K562 (cell line): ENCODE measurements around the gene BAZ2A. TPM values are rescaled to one million over a fixed set of nuclear protein-coding genes. Genes with fewer than 3 reads are reported as not detected.

Experiments
- BACH1 ChIP-seq: fragments of 200-800 bp; sonication (Bioruptor generic); IDR thresholded peaks from 2 replicates; pipeline ENCODE4 v1.6.1; 2016; ENCODE audit warnings: missing genetic modification characterization, missing compliant biosample characterization
- CREM ChIP-seq: IDR thresholded peaks from 2 replicates; pipeline ENCODE4 v1.6.1; 2014; ENCODE audit warnings: antibody characterized with exemption, low read depth
- FOXJ3 ChIP-seq: sonication (generic); formaldehyde crosslinking; IDR thresholded peaks from 2 replicates; pipeline ENCODE4 v1.4.0; 2020; ENCODE audit warnings: mild to moderate bottlenecking, missing genetic modification reagents
- HDAC2 ChIP-seq: fragments of 450-650 bp; IDR thresholded peaks from 2 replicates; pipeline ENCODE4 v1.6.1; 2016; ENCODE audit warnings: mild to moderate bottlenecking
- MTF1 ChIP-seq: fragments of 250-450 bp; sonication (Bioruptor Pico); IDR thresholded peaks from 2 replicates; pipeline ENCODE4 v1.9.0; 2021; ENCODE audit warnings: moderate library complexity, mild to moderate bottlenecking, inconsistent platforms, borderline replicate concordance
- NFXL1 ChIP-seq: fragments of 450-650 bp; formaldehyde crosslinking; IDR thresholded peaks from 2 replicates; pipeline ENCODE4 v1.4.0; 2021; ENCODE audit warnings: mild to moderate bottlenecking
- PHB2 ChIP-seq: fragments of 450-650 bp; IDR thresholded peaks from 2 replicates; pipeline ENCODE4 v1.6.1; 2017; ENCODE audit warnings: low read depth
- POLR2A ChIP-seq: fragments of 450-650 bp; conservative IDR thresholded peaks from 2 replicates; pipeline ENCODE4 v1.6.1; 2016
- POLR3G ChIP-seq: IDR thresholded peaks from 2 replicates; pipeline ENCODE4 v1.6.1; 2011; ENCODE audit not compliant: insufficient read length, insufficient replicate concordance; ENCODE audit errors: extremely low read depth
- RCOR1 ChIP-seq, 2 experiments: IDR thresholded peaks; 2 replicates each; pipeline ENCODE4 v1.6.1; 2012; ENCODE audit warnings: low read depth in 2 of 2, low read length in 2 of 2, borderline replicate concordance in 1 of 2, improper control_type of control experiment in 1 of 2
- ZFP30 ChIP-seq: fragments of 250-450 bp; sonication (Bioruptor Pico); IDR thresholded peaks from 2 replicates; pipeline ENCODE4 v1.8.0; 2022; ENCODE audit warnings: moderate library complexity, mild to moderate bottlenecking, inconsistent platforms, borderline replicate concordance
- ZNF316 ChIP-seq: fragments of 450-650 bp; IDR thresholded peaks from 2 replicates; pipeline ENCODE4 v1.6.1; 2016
- ZNF444 ChIP-seq: fragments of 250-450 bp; sonication (Bioruptor Pico); IDR thresholded peaks from 2 replicates; pipeline ENCODE4 v1.4.0; 2020; ENCODE audit warnings: mild to moderate bottlenecking, moderate library complexity
- ZNF445 ChIP-seq: fragments of 250-450 bp; sonication (Bioruptor Pico); IDR thresholded peaks from 2 replicates; pipeline ENCODE4 v1.4.0; 2020; ENCODE audit warnings: low read depth, mild to moderate bottlenecking, moderate library complexity
- polyA plus RNA-seq, 8 experiments: library from polyadenylated mRNA; depleted of rRNA in 4 of 8; stranded (reverse) in 5 of 8; unstranded in 3 of 8; fragments of >200 nt; fragmentation: Nextera tagmentation in 2 of 8; fragmentation: Illumina TruSeq in 1 of 8; extraction: Ambion mirVana in 2 of 8; extraction: Trizol in 1 of 8; gene quantifications; 2 replicates each; pipeline versions ENCODE4 v1.2.1 to v1.2.3, GENCODE V29; 2011 to 2014; ENCODE audit warnings: inconsistent platforms in 1 of 8, missing spikeins in 1 of 8
- total RNA-seq, 7 experiments: library from RNA; depleted of rRNA in 6 of 7; stranded (reverse); fragments of >200 nt in 6 of 7; fragmentation: Illumina TruSeq in 2 of 7; extraction: Trizol in 2 of 7; gene quantifications; 2 replicates each; pipeline versions ENCODE4 v1.2.1 to v1.2.3, GENCODE V29; 2011 to 2021; ENCODE audit warnings: low replicate concordance in 1 of 7
- TF ChIP-seq, protein P1 (sequence below): sonication (generic); formaldehyde crosslinking; IDR thresholded peaks from 2 replicates; pipeline ENCODE4 v1.8.1; 2023; ENCODE audit warnings: mild to moderate bottlenecking, missing genetic modification reagents
- TF ChIP-seq, protein P2 (sequence below): sonication (generic); formaldehyde crosslinking; IDR thresholded peaks from 2 replicates; pipeline ENCODE4 v1.8.0; 2022; ENCODE audit warnings: mild to moderate bottlenecking, missing genetic modification reagents
- TF ChIP-seq, protein P3 (sequence below), 2 experiments: IDR thresholded peaks; 2 replicates each; pipeline ENCODE4 v1.6.1; 2011; ENCODE audit warnings: borderline replicate concordance in 1 of 2, control low read depth in 1 of 2, low read depth in 1 of 2, low read length in 1 of 2, mild to moderate bottlenecking in 1 of 2, mixed read lengths in 1 of 2, moderate library complexity in 1 of 2; ENCODE audit not compliant: insufficient read depth in 1 of 2, insufficient read length in 1 of 2, poor library complexity in 1 of 2, severe bottlenecking in 1 of 2; ENCODE audit errors: extremely low read depth in 1 of 2
- TF ChIP-seq, protein P4 (sequence below): sonication (generic); formaldehyde crosslinking; IDR thresholded peaks from 2 replicates; pipeline ENCODE4 v1.8.0; 2022; ENCODE audit warnings: mild to moderate bottlenecking, low read depth, missing genetic modification reagents

The BAZ2A gene
- total and polyA plus RNA-seq, 9 of the 15 experiments (the other 6 are each of a cell fraction or from before 2014, with no cell fraction given) = 4.5 to 86.4 (median 26.2) TPM

- TF ChIP-seq, protein P1, sequence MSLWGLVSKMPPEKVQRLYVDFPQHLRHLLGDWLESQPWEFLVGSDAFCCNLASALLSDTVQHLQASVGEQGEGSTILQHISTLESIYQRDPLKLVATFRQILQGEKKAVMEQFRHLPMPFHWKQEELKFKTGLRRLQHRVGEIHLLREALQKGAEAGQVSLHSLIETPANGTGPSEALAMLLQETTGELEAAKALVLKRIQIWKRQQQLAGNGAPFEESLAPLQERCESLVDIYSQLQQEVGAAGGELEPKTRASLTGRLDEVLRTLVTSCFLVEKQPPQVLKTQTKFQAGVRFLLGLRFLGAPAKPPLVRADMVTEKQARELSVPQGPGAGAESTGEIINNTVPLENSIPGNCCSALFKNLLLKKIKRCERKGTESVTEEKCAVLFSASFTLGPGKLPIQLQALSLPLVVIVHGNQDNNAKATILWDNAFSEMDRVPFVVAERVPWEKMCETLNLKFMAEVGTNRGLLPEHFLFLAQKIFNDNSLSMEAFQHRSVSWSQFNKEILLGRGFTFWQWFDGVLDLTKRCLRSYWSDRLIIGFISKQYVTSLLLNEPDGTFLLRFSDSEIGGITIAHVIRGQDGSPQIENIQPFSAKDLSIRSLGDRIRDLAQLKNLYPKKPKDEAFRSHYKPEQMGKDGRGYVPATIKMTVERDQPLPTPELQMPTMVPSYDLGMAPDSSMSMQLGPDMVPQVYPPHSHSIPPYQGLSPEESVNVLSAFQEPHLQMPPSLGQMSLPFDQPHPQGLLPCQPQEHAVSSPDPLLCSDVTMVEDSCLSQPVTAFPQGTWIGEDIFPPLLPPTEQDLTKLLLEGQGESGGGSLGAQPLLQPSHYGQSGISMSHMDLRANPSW (CRISPR knock-in tag) = 0 out of 2 replicates have a peak, but pooled peaks have one; percentile 69
- no peak for TF ChIP-seq NFXL1 (CRISPR knock-in tag)
- 0 out of 2 replicates have a peak, but pooled peaks have one; percentile 32 for TF ChIP-seq ZNF444 (CRISPR knock-in tag)
- TF ChIP-seq BACH1 (tag) = peak; percentile 59; the same call in 1 of the 2 replicates
- no peak for TF ChIP-seq POLR3G
- TF ChIP-seq ZNF445 (CRISPR knock-in tag) = 0 out of 2 replicates have a peak, but pooled peaks have one; percentile 25
- peak; percentile 61; the same call in 1 of the 2 replicates for TF ChIP-seq PHB2
- no peak for TF ChIP-seq FOXJ3 (CRISPR knock-in tag)
- TF ChIP-seq MTF1 = no peak
- TF ChIP-seq, protein P2, sequence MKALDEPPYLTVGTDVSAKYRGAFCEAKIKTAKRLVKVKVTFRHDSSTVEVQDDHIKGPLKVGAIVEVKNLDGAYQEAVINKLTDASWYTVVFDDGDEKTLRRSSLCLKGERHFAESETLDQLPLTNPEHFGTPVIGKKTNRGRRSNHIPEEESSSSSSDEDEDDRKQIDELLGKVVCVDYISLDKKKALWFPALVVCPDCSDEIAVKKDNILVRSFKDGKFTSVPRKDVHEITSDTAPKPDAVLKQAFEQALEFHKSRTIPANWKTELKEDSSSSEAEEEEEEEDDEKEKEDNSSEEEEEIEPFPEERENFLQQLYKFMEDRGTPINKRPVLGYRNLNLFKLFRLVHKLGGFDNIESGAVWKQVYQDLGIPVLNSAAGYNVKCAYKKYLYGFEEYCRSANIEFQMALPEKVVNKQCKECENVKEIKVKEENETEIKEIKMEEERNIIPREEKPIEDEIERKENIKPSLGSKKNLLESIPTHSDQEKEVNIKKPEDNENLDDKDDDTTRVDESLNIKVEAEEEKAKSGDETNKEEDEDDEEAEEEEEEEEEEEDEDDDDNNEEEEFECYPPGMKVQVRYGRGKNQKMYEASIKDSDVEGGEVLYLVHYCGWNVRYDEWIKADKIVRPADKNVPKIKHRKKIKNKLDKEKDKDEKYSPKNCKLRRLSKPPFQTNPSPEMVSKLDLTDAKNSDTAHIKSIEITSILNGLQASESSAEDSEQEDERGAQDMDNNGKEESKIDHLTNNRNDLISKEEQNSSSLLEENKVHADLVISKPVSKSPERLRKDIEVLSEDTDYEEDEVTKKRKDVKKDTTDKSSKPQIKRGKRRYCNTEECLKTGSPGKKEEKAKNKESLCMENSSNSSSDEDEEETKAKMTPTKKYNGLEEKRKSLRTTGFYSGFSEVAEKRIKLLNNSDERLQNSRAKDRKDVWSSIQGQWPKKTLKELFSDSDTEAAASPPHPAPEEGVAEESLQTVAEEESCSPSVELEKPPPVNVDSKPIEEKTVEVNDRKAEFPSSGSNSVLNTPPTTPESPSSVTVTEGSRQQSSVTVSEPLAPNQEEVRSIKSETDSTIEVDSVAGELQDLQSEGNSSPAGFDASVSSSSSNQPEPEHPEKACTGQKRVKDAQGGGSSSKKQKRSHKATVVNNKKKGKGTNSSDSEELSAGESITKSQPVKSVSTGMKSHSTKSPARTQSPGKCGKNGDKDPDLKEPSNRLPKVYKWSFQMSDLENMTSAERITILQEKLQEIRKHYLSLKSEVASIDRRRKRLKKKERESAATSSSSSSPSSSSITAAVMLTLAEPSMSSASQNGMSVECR (CRISPR knock-in tag) = peak; percentile 30; the same call in 1 of the 2 replicates
- TF ChIP-seq POLR2A = peak; percentile 23
- peak; percentile 84 for TF ChIP-seq ZNF316
- TF ChIP-seq, protein P3, sequence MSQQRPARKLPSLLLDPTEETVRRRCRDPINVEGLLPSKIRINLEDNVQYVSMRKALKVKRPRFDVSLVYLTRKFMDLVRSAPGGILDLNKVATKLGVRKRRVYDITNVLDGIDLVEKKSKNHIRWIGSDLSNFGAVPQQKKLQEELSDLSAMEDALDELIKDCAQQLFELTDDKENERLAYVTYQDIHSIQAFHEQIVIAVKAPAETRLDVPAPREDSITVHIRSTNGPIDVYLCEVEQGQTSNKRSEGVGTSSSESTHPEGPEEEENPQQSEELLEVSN (IDR thresholded peaks at IDR 0.05; ENCODE audit: borderline replicate concordance in 1 of 2, extremely low read depth in 1 of 2, insufficient read depth in 1 of 2, insufficient read length in 1 of 2, low read depth in 1 of 2, low read length in 1 of 2, poor library complexity in 1 of 2, severe bottlenecking in 1 of 2) = no peak
- TF ChIP-seq HDAC2 = 0 out of 2 replicates have a peak, but pooled peaks have one; percentile 60
- TF ChIP-seq RCOR1 (IDR thresholded peaks at IDR 0.05; ENCODE audit: borderline replicate concordance in 1 of 2, low read depth in 2 of 2, low read length in 2 of 2) = peak in 1 of 2 experiments; percentile 48; a peak in 2 of 4 replicates
- TF ChIP-seq CREM = peak; percentile 58
- TF ChIP-seq ZFP30 (CRISPR knock-in tag) = 0 out of 2 replicates have a peak, but pooled peaks have one; percentile 38
- TF ChIP-seq, protein P4, sequence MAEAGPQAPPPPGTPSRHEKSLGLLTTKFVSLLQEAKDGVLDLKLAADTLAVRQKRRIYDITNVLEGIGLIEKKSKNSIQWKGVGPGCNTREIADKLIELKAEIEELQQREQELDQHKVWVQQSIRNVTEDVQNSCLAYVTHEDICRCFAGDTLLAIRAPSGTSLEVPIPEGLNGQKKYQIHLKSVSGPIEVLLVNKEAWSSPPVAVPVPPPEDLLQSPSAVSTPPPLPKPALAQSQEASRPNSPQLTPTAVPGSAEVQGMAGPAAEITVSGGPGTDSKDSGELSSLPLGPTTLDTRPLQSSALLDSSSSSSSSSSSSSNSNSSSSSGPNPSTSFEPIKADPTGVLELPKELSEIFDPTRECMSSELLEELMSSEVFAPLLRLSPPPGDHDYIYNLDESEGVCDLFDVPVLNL (CRISPR knock-in tag) = no peak
These were observed 5.9 kb upstream of the BAZ2A start (continued) for GRCh38 chr12:56635806-56636674.
